Measurements from ENCODE around the gene GABRE. TPM values are rescaled to one million over a fixed set of nuclear protein-coding genes. Genes with fewer than 3 reads are reported as not detected.

GABRE gene
- total and polyA plus RNA-seq, 8 donors: 0.37 to 1,253 (median 9.7) TPM

DNA sequence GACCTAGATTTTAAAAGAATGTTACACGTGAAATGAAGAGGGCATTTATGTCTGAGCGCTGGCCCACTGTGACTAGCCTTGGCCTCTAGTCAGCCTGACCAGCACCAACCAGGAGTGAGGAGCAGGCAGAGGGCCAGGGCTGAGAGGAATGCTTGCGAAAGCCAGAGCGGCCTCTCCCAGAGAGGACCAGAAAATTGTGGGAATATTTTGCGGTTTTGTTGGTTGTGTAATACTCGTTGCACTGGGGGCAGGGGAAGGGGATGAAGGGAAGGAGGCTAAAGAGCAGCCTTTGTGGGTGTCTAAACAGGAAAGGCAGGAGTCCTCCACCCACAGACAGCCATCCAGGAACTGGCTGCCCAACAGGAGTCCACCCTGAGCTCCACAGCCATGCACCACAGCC lies 3.8 kb downstream of the GABRE start:
- no peak for TF ChIP-seq EP300 (IDR thresholded peaks at IDR 0.05)
- TF ChIP-seq POLR2AphosphoS5 (IDR thresholded peaks at IDR 0.05): no peak
- TF ChIP-seq, protein P1, sequence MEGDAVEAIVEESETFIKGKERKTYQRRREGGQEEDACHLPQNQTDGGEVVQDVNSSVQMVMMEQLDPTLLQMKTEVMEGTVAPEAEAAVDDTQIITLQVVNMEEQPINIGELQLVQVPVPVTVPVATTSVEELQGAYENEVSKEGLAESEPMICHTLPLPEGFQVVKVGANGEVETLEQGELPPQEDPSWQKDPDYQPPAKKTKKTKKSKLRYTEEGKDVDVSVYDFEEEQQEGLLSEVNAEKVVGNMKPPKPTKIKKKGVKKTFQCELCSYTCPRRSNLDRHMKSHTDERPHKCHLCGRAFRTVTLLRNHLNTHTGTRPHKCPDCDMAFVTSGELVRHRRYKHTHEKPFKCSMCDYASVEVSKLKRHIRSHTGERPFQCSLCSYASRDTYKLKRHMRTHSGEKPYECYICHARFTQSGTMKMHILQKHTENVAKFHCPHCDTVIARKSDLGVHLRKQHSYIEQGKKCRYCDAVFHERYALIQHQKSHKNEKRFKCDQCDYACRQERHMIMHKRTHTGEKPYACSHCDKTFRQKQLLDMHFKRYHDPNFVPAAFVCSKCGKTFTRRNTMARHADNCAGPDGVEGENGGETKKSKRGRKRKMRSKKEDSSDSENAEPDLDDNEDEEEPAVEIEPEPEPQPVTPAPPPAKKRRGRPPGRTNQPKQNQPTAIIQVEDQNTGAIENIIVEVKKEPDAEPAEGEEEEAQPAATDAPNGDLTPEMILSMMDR (IDR thresholded peaks at IDR 0.05): no peak
- no peak for TF ChIP-seq POLR2A (IDR thresholded peaks at IDR 0.05)
- WGBS, 5 donors: 55 to 76% (median 68%) methylated on average over 6 of the region's 6 CpGs
- Histone ChIP-seq H3K36me3 (peaks cover 0 to 6% (median 0%) of the 10 kb centered on the region in 4 donors), H3K4me3 (no peak overlapping the region), H3K27me3 (peaks cover 0 to 23% (median 19%) of the 10 kb centered on the region in 3 donors), H3K4me1 (peaks cover 0 to 10% (median 0%) of the 10 kb centered on the region in 4 donors), H3K9me3 (peaks cover 0 to 6% (median 0%) of the 10 kb centered on the region in 4 donors), H3K27ac (peak overlapping the region in 1 of 5 donors; percentile 5)
- intact Hi-C loops (cut with DNase I; ENCODE audit: low total_unique reads): no loop called here
- DNase-seq: peak; percentile 21 to 29

- H3K27ac ChIP-seq: peak overlapping the region in 1 of 5 donors; percentile 5
- H3K4me1 ChIP-seq: peaks cover 0 to 10% (median 0%) of the 10 kb centered on the region in 4 donors
- TF ChIP-seq, protein P1 (IDR thresholded peaks at IDR 0.05): no peak
- TF ChIP-seq EP300 (IDR thresholded peaks at IDR 0.05) (no peak), POLR2AphosphoS5 (IDR thresholded peaks at IDR 0.05) (no peak), POLR2A (IDR thresholded peaks at IDR 0.05) (no peak)
- WGBS, 5 donors: 41 to 70% (median 65%) methylated on average over 2 to 7 of the region's 7 CpGs
- no peak overlapping the region for H3K4me3 ChIP-seq
- intact Hi-C loops (cut with DNase I; ENCODE audit: low total_unique reads): no loop called here
- no peak for DNase-seq
- peaks cover 0 to 19% (median 17%) of the 10 kb centered on the region in 3 donors for H3K27me3 ChIP-seq
- peaks cover 0 to 6% (median 0%) of the 10 kb centered on the region in 4 donors for H3K9me3 ChIP-seq
- peaks cover 0 to 6% (median 0%) of the 10 kb centered on the region in 4 donors for H3K36me3 ChIP-seq
Measured at GRCh38 chrX:151970027-151970426, 4.4 kb downstream of the GABRE start.

DNA sequence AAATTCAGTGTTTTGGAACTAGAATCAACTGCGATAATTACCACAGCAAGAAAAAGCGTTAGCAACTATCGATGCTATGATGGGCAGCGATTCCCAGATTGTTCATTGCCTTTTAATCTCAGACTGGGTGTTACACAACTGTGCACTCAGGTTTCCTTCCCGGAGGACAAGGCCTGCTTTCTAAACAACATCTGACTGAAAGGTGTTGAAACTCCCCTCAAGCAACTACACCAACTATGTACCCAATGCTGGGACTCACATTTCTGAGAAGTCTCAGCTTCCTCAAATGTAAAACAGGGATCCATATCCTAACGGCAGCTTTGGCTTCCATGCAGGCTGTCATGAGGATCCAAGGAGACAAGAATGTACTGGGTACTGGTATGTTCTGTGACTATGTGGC lies 8.2 kb downstream of the GABRE start:
- Histone ChIP-seq H3K27me3 (no peaks in the 10 kb centered on the region), H3K36me3 (peaks cover 0 to 6% (median 0%) of the 10 kb centered on the region in 4 donors), H3K27ac (no peak overlapping the region), H3K9me3 (peaks cover 0 to 6% (median 0%) of the 10 kb centered on the region in 4 donors), H3K4me1 (no peaks in the 10 kb centered on the region), H3K4me3 (no peak overlapping the region)
- TF ChIP-seq, protein P1 (IDR thresholded peaks at IDR 0.05): no peak
- TF ChIP-seq EP300 (IDR thresholded peaks at IDR 0.05) (no peak), POLR2A (IDR thresholded peaks at IDR 0.05) (no peak), POLR2AphosphoS5 (IDR thresholded peaks at IDR 0.05) (no peak)
- 83 to 92% (median 90%) methylated on average over 6 of the region's 6 CpGs for WGBS, 5 donors
- no peak for DNase-seq
- intact Hi-C loops (cut with DNase I; ENCODE audit: low total_unique reads): no loop called here

DNA sequence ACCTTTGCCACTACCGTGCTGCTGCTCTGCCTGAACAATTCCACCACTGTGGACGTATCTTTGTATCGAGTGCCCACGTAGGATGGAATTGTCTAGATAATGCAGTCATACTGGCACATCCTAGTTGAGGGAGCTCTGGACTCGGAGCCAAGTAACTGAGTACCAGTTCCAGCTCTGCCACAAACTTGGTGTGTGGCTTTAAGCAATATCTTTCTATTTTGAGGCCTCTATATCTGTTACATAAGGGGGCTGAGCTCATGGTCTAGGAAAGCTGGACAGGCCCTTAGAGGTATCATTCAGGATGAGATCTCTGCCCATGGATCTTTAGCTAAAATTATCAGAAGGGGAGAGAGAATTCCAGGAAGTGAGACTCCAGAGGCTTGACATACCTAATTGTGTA lies 12.4 kb downstream of the GABRE start:
- Histone ChIP-seq H3K4me1 (no peaks in the 10 kb centered on the region), H3K4me3 (no peak overlapping the region), H3K27me3 (no peaks in the 10 kb centered on the region), H3K9me3 (no peaks in the 10 kb centered on the region), H3K36me3 (peaks cover 0 to 10% (median 3%) of the 10 kb centered on the region in 4 donors), H3K27ac (no peak overlapping the region)
- TF ChIP-seq, protein P1 (IDR thresholded peaks at IDR 0.05): no peak
- no peak for TF ChIP-seq POLR2AphosphoS5 (IDR thresholded peaks at IDR 0.05)
- TF ChIP-seq POLR2A (IDR thresholded peaks at IDR 0.05): no peak
- TF ChIP-seq EP300 (IDR thresholded peaks at IDR 0.05): no peak
- no peak for DNase-seq
- WGBS, 5 donors: 70 to 89% (median 82%) methylated on average over 4 to 5 of the region's 5 CpGs
- intact Hi-C loops (cut with DNase I; ENCODE audit: low total_unique reads): no loop called here

Measured in stomach (tissue), 9 donors.